SU-DHL-6 (cell line): Measurements from ENCODE around the gene PLD1.

Source experiments
- EZH2phosphoT487 ChIP-seq: fragments of 200-600 bp; sonication (generic), shearing (Covaris generic); conservative IDR thresholded peaks from 2 replicates; pipeline ENCODE4 v1.6.1; 2018; ENCODE audit warnings: mild to moderate bottlenecking, antibody characterized with exemption, low read length, moderate library complexity, mixed read lengths
- TF ChIP-seq, protein P1 (sequence below): fragments of 200-600 bp; sonication (generic); IDR thresholded peaks from one replicate; pipeline ENCODE4 v1.5.1; 2017; ENCODE audit warnings: antibody characterized with exemption, mild to moderate bottlenecking, low read length, moderate library complexity; ENCODE audit not compliant: insufficient read depth, poor library complexity, severe bottlenecking

DNA sequence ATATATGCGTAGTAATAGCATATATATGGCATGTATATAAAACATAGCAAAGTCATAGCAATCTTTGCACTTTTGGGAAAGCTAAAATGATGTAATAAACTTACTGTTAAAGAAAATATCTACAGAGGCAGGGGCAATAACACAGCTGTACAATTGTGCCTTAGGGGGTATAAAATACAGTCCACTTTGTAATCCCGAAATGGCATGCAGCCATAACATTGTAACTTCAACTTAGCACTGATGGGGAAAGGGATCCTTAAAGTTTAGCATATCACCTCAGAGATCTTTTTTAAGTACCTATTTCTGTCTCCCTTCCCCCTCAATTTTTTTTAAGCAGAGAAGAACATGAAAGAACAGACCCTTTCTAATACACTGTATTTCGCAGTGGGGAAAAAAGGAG lies 40.8 kb downstream of the PLD1 start:
- TF ChIP-seq, protein P1, sequence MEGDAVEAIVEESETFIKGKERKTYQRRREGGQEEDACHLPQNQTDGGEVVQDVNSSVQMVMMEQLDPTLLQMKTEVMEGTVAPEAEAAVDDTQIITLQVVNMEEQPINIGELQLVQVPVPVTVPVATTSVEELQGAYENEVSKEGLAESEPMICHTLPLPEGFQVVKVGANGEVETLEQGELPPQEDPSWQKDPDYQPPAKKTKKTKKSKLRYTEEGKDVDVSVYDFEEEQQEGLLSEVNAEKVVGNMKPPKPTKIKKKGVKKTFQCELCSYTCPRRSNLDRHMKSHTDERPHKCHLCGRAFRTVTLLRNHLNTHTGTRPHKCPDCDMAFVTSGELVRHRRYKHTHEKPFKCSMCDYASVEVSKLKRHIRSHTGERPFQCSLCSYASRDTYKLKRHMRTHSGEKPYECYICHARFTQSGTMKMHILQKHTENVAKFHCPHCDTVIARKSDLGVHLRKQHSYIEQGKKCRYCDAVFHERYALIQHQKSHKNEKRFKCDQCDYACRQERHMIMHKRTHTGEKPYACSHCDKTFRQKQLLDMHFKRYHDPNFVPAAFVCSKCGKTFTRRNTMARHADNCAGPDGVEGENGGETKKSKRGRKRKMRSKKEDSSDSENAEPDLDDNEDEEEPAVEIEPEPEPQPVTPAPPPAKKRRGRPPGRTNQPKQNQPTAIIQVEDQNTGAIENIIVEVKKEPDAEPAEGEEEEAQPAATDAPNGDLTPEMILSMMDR = no peak
- TF ChIP-seq EZH2phosphoT487 = no peak
